T-helper 1 cell treated with Interleukin-12 subunit alpha and Interleukin-12 subunit beta and Interleukin-4 antibody, amounts not matched to agents 30 ng/mL and 1 ng/mL, for 36 hours (primary cell): ENCODE results near the gene FAM161B. TPM values are rescaled to one million over a fixed set of nuclear protein-coding genes. Genes with fewer than 3 reads are reported as not detected.

Source experiments
- total RNA-seq: library from RNA; stranded (reverse); gene quantifications from 2 replicates; pipeline ENCODE4 v1.2.3, GENCODE V29; 2022

FAM161B gene
- total RNA-seq, 1 donor from 2014 or later = 1.4 TPM

Other genes with a start within 250 kb of the FAM161B start
- gene PNMA1, start 235.7 kb downstream of the FAM161B start, total RNA-seq = 18.1 and 20.3 TPM in 2 replicates
- 0.61 and 0.71 TPM in 2 replicates for gene PTGR2, start 98.3 kb downstream of the FAM161B start, total RNA-seq
- 53.2 and 58.4 TPM in 2 replicates for gene ZNF410, start 63.2 kb downstream of the FAM161B start, total RNA-seq
- 17.7 and 20.0 TPM in 2 replicates for gene COQ6, start 208 bp upstream of the FAM161B start, total RNA-seq
- 9.1 and 9.7 TPM in 2 replicates for gene ENTPD5, start 69.2 kb upstream of the FAM161B start, total RNA-seq
- 1.0 and 1.1 TPM in 2 replicates for gene BBOF1, start 69.3 kb upstream of the FAM161B start, total RNA-seq
- 10.8 and 11.8 TPM in 2 replicates for gene ALDH6A1, start 134.4 kb upstream of the FAM161B start, total RNA-seq
- gene LIN52, start 134.9 kb upstream of the FAM161B start, total RNA-seq = 17.2 and 18.1 TPM in 2 replicates